ENCODE data around the gene NDUFS7.

The NDUFS7 gene

DNA sequence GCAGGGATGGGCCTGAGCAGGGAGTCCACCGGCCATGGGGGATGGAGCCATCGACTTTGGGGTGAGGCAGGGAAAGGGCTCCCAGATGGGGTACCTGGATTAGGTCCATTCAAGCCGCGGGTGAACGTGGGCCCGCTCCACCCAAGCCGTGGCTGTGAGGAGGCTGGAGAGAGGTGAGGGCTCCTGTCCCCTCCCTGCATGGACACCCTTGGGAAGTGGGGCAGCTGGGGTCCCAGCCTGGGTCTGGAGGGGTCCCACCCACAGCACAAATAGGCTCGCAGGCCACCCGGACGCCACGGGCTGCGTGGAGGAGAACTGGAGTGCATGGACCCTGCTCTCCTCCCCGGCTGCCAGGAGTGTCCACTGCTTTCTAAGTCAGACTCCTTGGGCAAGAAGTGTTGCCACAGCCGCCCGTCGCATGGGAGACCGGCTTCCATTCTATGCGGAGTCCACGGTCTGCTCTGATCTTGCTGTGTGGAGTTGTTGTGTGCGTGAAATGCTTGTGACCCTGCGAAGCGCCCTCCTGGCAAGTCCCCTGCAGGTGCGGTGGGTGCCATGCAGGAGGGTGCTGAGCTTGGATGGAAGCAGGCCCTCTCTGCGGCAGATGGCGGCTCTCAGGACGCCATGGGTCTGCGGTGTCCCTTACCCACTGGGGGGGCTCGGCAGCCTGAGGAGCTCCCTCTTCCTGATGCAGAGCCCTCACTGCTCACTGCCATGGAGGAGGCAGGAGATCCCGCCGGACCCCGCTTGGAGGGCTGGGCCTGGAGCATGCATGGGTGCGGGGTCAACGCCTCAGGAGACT is 25.7 kb downstream of the NDUFS7 start:
- peak overlapping the region; percentile 69 for H3K4me3 ChIP-seq (ENCODE audit: low read length)
- TF ChIP-seq, protein P1, sequence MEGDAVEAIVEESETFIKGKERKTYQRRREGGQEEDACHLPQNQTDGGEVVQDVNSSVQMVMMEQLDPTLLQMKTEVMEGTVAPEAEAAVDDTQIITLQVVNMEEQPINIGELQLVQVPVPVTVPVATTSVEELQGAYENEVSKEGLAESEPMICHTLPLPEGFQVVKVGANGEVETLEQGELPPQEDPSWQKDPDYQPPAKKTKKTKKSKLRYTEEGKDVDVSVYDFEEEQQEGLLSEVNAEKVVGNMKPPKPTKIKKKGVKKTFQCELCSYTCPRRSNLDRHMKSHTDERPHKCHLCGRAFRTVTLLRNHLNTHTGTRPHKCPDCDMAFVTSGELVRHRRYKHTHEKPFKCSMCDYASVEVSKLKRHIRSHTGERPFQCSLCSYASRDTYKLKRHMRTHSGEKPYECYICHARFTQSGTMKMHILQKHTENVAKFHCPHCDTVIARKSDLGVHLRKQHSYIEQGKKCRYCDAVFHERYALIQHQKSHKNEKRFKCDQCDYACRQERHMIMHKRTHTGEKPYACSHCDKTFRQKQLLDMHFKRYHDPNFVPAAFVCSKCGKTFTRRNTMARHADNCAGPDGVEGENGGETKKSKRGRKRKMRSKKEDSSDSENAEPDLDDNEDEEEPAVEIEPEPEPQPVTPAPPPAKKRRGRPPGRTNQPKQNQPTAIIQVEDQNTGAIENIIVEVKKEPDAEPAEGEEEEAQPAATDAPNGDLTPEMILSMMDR (IDR thresholded peaks at IDR 0.05; ENCODE audit: insufficient read depth, low read depth, low read length, missing control alignments): no peak
- DNase-seq (ENCODE audit: low read depth): no peak

DNA sequence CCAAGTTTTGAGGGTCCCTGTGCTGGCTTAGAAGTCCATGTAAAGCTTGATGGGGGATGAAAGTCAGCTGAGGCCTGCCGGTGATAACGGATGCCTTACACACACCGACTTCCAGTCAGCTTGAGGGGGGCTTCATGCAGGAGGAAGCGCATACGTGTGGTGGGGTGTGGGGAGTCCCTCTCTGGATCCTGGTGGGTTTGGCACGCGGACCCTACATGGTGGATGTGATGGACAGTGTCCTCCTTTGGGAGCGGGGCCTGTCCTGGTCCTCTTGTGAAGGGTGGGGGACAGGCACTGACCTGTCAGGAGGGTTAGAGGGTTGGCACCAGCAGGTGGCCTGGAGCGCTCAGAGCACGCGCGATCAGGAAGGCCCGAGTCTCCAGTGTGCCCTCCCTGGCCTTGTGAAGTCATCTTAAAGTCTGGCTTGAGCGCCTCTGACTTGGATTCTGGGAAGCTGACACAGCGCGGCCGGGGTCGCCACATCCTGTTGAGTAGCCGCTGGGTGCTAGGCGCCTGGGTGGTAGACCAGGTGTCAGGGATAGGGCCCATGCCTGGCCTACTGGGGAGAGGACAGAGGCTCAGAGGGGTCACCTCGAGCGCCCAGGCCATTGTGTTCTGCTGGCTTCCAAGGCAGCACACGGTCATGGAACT is 26.6 kb downstream of the NDUFS7 start:
- TF ChIP-seq, protein P1 (IDR thresholded peaks at IDR 0.05; ENCODE audit: insufficient read depth, low read depth, low read length, missing control alignments): no peak
- H3K4me3 ChIP-seq (ENCODE audit: low read length): peak overlapping the region; percentile 69
- DNase-seq (ENCODE audit: low read depth): no peak

DNA sequence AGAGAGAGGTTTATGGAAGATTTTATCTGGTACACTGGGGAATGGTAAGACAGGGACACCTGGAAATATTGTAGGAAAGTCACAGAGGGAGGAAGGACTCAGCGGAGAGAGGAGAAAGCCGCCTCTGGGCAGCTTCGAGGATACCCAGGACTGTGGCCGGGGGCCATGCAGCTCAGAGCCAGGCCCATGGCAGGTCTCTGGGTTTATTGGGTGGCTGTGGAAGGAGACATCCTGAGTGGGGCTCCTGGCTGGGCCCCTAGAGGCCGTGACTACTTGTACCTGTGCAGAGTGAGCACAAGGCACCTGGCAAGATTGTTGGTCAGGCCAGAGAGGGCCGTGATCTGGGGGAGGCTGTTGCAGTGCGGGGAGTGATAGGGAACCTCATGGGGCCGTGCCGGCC is 27.1 kb downstream of the NDUFS7 start:
- TF ChIP-seq, protein P1 (IDR thresholded peaks at IDR 0.05; ENCODE audit: insufficient read depth, low read depth, low read length, missing control alignments): no peak
- no peak overlapping the region for H3K4me3 ChIP-seq (ENCODE audit: low read length)
- no peak for DNase-seq (ENCODE audit: low read depth)

DNA sequence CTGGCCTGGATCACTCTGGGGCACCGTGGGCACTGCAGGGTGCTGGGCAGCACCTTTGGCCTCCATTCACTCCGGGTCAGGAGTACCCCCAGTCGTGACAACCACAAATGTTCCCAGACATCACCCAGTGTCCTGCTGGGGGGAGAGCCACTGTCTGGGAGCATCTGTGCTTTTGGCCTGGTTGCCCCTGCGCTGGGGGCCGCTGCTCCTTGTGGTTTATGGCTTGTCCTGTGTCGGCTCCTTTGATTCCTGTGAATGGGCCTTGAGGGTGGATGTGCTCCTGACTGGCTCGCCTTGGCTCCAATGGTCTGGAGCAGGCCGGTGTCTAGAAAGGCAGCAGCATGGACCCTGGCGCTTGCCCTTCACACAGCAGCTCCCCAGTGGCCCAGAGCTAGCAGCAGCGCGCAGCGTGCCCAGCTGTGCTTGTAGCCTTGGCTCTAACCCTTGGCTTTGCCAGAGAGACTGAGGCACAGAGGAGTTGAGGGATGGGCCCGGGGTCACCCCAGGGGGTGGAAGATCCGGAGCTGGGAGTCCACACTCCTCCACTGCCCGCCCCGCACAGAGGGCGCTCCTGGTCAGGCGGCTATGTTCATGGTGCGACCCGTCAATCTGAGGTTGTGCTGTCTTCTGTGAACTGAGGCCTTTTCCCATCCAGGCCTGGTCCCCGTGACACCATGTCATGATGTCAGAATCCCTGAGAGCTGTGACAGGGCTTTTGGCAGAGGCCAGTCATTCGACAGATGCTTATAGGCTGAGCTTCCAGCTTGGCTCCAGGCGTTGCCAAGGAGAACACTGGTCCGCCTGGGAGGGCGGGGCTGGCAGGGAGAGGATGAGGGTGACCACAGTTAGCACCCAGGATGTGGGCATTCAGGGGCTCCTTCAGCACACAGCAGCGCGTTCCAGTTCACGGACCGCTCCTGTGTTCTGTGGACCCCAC is 27.8 kb downstream of the NDUFS7 start:
- DNase-seq (ENCODE audit: low read depth): peak; percentile 46
- TF ChIP-seq, protein P1 (IDR thresholded peaks at IDR 0.05; ENCODE audit: insufficient read depth, low read depth, low read length, missing control alignments): no peak
- no peak overlapping the region for H3K4me3 ChIP-seq (ENCODE audit: low read length)

DNA sequence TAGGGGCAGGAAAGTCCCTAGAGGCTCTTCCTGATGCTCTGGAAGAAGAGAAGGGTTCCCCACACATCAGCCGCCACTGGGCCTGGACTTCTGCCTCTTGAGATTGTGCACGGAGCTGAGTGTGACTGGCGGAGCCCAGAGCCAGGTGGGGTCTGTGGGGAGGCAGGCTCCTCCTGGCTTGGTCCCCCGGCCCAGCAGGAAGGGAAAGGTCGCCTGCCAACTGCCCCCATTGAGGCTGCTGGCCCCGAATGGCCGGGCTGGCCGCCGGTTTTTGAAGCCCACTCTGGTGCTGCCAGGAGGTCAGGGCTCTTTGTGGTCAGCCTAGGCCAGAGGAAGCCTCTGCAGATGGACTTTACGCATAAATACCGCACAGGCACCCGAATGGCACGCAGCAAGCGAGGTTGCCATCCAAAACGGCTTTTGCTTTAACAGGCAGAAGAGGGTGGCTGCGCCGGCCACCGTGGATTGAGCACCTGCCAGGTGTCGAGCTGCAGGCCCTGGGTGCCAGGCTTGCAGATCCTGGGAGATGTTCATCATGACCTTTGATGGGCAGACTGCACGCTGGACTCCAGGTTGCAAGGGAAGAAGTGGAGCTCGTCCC is 28.7 kb downstream of the NDUFS7 start:
- DNase-seq (ENCODE audit: low read depth): no peak
- TF ChIP-seq, protein P1 (IDR thresholded peaks at IDR 0.05; ENCODE audit: insufficient read depth, low read depth, low read length, missing control alignments): no peak
- no peak overlapping the region for H3K4me3 ChIP-seq (ENCODE audit: low read length)

DNA sequence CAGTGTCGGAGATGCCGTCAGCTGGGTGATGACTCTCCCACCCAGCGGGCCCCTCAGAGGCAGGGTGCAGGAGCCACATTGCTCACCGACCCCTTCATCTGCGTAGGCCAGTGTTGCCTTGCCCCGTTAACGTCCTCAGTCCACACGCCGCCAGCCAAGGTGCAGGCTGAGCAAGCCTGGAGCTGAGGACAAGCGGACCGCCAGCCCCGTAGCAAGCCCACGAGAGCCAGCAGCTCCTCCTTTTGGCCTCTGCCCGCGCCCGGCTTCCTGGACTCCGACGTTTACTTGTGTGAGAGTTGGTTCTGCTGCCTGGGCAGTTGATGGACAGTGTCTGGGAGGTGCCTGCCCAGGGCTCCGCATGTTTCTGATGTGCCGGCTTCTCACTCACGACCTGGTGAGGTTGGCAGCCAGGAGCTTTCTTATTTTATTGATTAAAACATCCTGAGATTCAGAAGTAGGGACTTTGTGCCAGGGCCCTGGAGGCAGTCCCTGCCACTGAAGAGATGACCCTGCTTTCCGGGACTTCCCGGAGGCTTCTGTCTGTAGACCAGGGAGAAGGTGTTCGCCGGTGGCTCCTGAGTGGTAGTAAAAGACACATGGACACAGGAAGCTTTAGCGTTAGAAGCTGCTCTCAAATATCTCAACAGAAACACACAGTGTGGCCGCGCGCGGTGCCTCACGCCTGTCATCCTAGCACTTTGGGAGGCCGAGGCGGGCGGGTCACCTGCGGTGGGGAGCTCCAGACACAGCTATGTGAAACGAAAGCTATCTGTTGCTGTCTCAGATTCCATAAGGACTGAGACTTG is 29.5 kb downstream of the NDUFS7 start:
- H3K4me3 ChIP-seq (ENCODE audit: low read length): no peak overlapping the region
- TF ChIP-seq, protein P1 (IDR thresholded peaks at IDR 0.05; ENCODE audit: insufficient read depth, low read depth, low read length, missing control alignments): no peak
- no peak for DNase-seq (ENCODE audit: low read depth)

All from epithelial cell of esophagus (primary cell).